Measurements from ENCODE around the gene HYPK.
A peak's percentile ranks its signal among the peaks of the same experiment; 100 is the strongest.
"Not testable (repeated sequence)": the region's sequence is repeated elsewhere in the genome, so short reads cannot be mapped to it uniquely, and the experiment has no call there.

Gene HYPK

GRCh38 chr15:43795197-43795596 is 5.2 kb upstream of the HYPK start:
- DNase-seq (ENCODE audit: low read depth in 3 of 3, low spot score in 1 of 3): no peak

- DNase-seq (ENCODE audit: low read depth in 3 of 3, low spot score in 1 of 3): no peak
Measured at GRCh38 chr15:43795997-43796396, 4.4 kb upstream of the HYPK start.

GRCh38 chr15:43796566-43796965 is 3.8 kb upstream of the HYPK start:
- no peak for DNase-seq (ENCODE audit: low read depth in 3 of 3, low spot score in 1 of 3)

- no peak for DNase-seq (ENCODE audit: low read depth in 3 of 3, low spot score in 1 of 3)
Measured at GRCh38 chr15:43799209-43799944, 1.0 kb upstream of the HYPK start.

GRCh38 chr15:43799945-43800285 is 484 bp upstream of the HYPK start, which contains the start of gene SERINC4:
Gene SERINC4, minus strand, starts transcription at chr15:43800220. Its CDS starts 234 bp downstream, at chr15:43799986.
- DNase-seq (ENCODE audit: low read depth in 3 of 3, low spot score in 1 of 3): no peak

GRCh38 chr15:43802676-43803075 is 2.3 kb downstream of the HYPK start:
- not testable (repeated sequence) for DNase-seq (ENCODE audit: low read depth in 3 of 3, low spot score in 1 of 3)

- DNase-seq (ENCODE audit: low read depth in 3 of 3, low spot score in 1 of 3): no peak
Measured at GRCh38 chr15:43808435-43808950, 8.1 kb downstream of the HYPK start.

GRCh38 chr15:43808960-43809678 is 8.7 kb downstream of the HYPK start:
- DNase-seq (ENCODE audit: low read depth in 3 of 3, low spot score in 1 of 3): no peak

GRCh38 chr15:43815064-43815463 is 14.7 kb downstream of the HYPK start:
- DNase-seq (ENCODE audit: low read depth in 3 of 3, low spot score in 1 of 3): not testable (repeated sequence)

GRCh38 chr15:43821505-43821904 is 21.1 kb downstream of the HYPK start:
- DNase-seq (ENCODE audit: low read depth in 3 of 3, low spot score in 1 of 3): no peak

GRCh38 chr15:43824302-43825246 is 24.2 kb downstream of the HYPK start, which contains the start of gene MFAP1:
Gene MFAP1, minus strand, starts transcription at chr15:43824690. Its CDS starts 121 bp downstream, at chr15:43824569.
- peak; percentile 69 to 85 (median 80) for DNase-seq (ENCODE audit: low read depth in 3 of 3, low spot score in 1 of 3)

- not testable (repeated sequence) for DNase-seq (ENCODE audit: low read depth in 3 of 3, low spot score in 1 of 3)
Measured at GRCh38 chr15:43825305-43825704, 24.9 kb downstream of the HYPK start.

GRCh38 chr15:43826029-43826507 is 25.7 kb downstream of the HYPK start:
- no peak for DNase-seq (ENCODE audit: low read depth in 3 of 3, low spot score in 1 of 3)

GRCh38 chr15:43826508-43827341 is 26.3 kb downstream of the HYPK start, which contains the start of gene WDR76:
Gene WDR76, plus strand, starts transcription at chr15:43827002. Its CDS starts 31 bp downstream, at chr15:43827033.
- DNase-seq (ENCODE audit: low read depth in 3 of 3, low spot score in 1 of 3): peak; percentile 22 to 50 (median 23)

- no peak for DNase-seq (ENCODE audit: low read depth in 3 of 3, low spot score in 1 of 3)
Measured at GRCh38 chr15:43828061-43828657, 27.8 kb downstream of the HYPK start.

GRCh38 chr15:43829951-43830540 is 29.6 kb downstream of the HYPK start:
- not testable (repeated sequence) for DNase-seq (ENCODE audit: low read depth in 3 of 3, low spot score in 1 of 3)

GRCh38 chr15:43830691-43831275 is 30.4 kb downstream of the HYPK start:
- DNase-seq (ENCODE audit: low read depth in 3 of 3, low spot score in 1 of 3): not testable (repeated sequence)

- not testable (repeated sequence) for DNase-seq (ENCODE audit: low read depth in 3 of 3, low spot score in 1 of 3)
Measured at GRCh38 chr15:43831519-43832052, 31.2 kb downstream of the HYPK start.

Measured in stimulated activated CD4-positive, alpha-beta T cell treated with anti-CD3 and anti-CD28 coated beads, TNF-alpha, amount 100 ng/mL, for 1 hour (primary cell).